K562 (cell line): ENCODE results near the gene MPV17L. TPM values are rescaled to one million over a fixed set of nuclear protein-coding genes. Genes with fewer than 3 reads are reported as not detected.

Experiments used
- ATAC-seq: fragments of 200-7000 bp; cut with Tn5 transposase; 3 replicates; pipeline ENCODE4 v1.9.1; 2020; ENCODE audit warnings: moderate library complexity
- BruUV-seq: library from RNA; stranded (reverse); fragments of 400-500 nt; replicated peaks from 2 replicates; lab custom pipeline; 2021; lab: Mats Ljungman, UMichigan
- CTCF ChIA-PET: fragments of 300-600 bp; formaldehyde crosslinking; extraction: SDS; loops from one replicate; lab custom pipeline; 2021; ENCODE audit warnings: low intra/inter-chr PET ratio; lab: Yijun Ruan, JAX
- POLR2A ChIA-PET: fragments of 300-600, 350-650 bp; sonication (Branson Sonifier 250); formaldehyde crosslinking; extraction: SDS; loops from one replicate; lab custom pipeline; 2021; ENCODE audit warnings: antibody characterized with exemption, inconsistent platforms; lab: Yijun Ruan, JAX
- DNase-seq, 4 experiments: peaks; one replicate each; pipeline versions ENCODE4 v3.0.0 to v3.0.0-alpha.2; 2011 to 2018; ENCODE audit warnings: low spot score in 3 of 4, mixed read lengths in 3 of 4; ENCODE audit errors: extremely low read depth in 1 of 4
- FAIRE-seq: peaks from 2 replicates; lab custom pipeline; 2011; peaks lifted over from hg19 to GRCh38; lab: Jason Lieb, UNC
- H2AFZ ChIP-seq: 2 replicates; pipeline ENCODE4 v1.6.0; 2011; ENCODE audit warnings: low read depth, low read length, control low read depth, inconsistent platforms
- H3K27ac ChIP-seq: fragments of 200-600 bp; 3 replicates; pipeline ENCODE4 v1.8.0; 2011; ENCODE audit warnings: low read depth, mild to moderate bottlenecking, control low read depth, inconsistent platforms, low read length, moderate library complexity, mixed read lengths; ENCODE audit errors: extremely low read depth
- H3K27me3 ChIP-seq, 2 experiments: fragments of 300-600 bp in 1 of 2; 2 replicates in 1 of 2; 3 replicates in 1 of 2; pipeline versions ENCODE4 v1.6.0 to v1.8.0; 2011; ENCODE audit warnings: inconsistent platforms in 2 of 2, low read length in 2 of 2, mild to moderate bottlenecking in 1 of 2, mixed read lengths in 1 of 2, moderate library complexity in 1 of 2; ENCODE audit not compliant: control insufficient read depth in 2 of 2, insufficient read depth in 2 of 2
- H3K36me3 ChIP-seq: fragments of 300-600 bp; 3 replicates; pipeline ENCODE4 v1.8.0; 2011; ENCODE audit warnings: mild to moderate bottlenecking, low read length, inconsistent platforms; ENCODE audit not compliant: control insufficient read depth, insufficient read depth
- H3K4me1 ChIP-seq, 2 experiments: fragments of 200-600 bp in 1 of 2; replicated peaks in 1 of 2; 2 replicates in 1 of 2; 3 replicates in 1 of 2; pipeline versions ENCODE4 v1.5.1 to v1.8.0; 2011; ENCODE audit warnings: inconsistent platforms in 2 of 2, low read length in 2 of 2, mild to moderate bottlenecking in 1 of 2, mixed read lengths in 1 of 2, moderate library complexity in 1 of 2; ENCODE audit not compliant: control insufficient read depth in 2 of 2, insufficient read depth in 2 of 2
- H3K4me2 ChIP-seq: 2 replicates; pipeline ENCODE4 v1.6.1; 2011; ENCODE audit warnings: low read length, control low read depth, inconsistent platforms, mixed read lengths; ENCODE audit not compliant: insufficient read depth
- H3K4me3 ChIP-seq: fragments of 200-600 bp; sonication (generic), shearing (Covaris generic); 2 replicates; pipeline ENCODE4 v1.5.1; 2016; ENCODE audit warnings: control low read depth, inconsistent platforms
- H3K79me2 ChIP-seq: fragments of 200-600 bp; 3 replicates; pipeline ENCODE4 v1.8.0; 2011; ENCODE audit warnings: low read length, inconsistent platforms; ENCODE audit not compliant: control insufficient read depth, insufficient read depth
- H3K9ac ChIP-seq, 2 experiments: 2 replicates each; pipeline versions ENCODE4 v1.6.0 to v1.6.1; 2011; ENCODE audit warnings: low read depth in 2 of 2, low read length in 2 of 2, control low read depth in 1 of 2, inconsistent platforms in 1 of 2, mild to moderate bottlenecking in 1 of 2, mixed read lengths in 1 of 2; ENCODE audit not compliant: insufficient read depth in 1 of 2
- H3K9me1 ChIP-seq: one replicate; pipeline ENCODE4 v1.6.0; 2011; ENCODE audit warnings: inconsistent platforms, mild to moderate bottlenecking, low read length, moderate library complexity; ENCODE audit not compliant: control insufficient read depth, insufficient read depth
- H3K9me3 ChIP-seq: replicated peaks from 2 replicates; pipeline ENCODE4 v1.5.1; 2011; ENCODE audit warnings: low read depth, low read length, inconsistent platforms; ENCODE audit not compliant: control insufficient read depth, insufficient read depth
- H4K20me1 ChIP-seq: replicated peaks from 2 replicates; pipeline ENCODE4 v1.6.1; 2011; ENCODE audit warnings: low read length, inconsistent platforms, mixed read lengths; ENCODE audit not compliant: control insufficient read depth, insufficient read depth
- ARID2 ChIP-seq: fragments of 450-650 bp; IDR thresholded peaks from 2 replicates; pipeline ENCODE4 v1.6.1; 2017; ENCODE audit warnings: antibody characterized with exemption, mild to moderate bottlenecking
- CC2D1A ChIP-seq: fragments of 450-650 bp; IDR thresholded peaks from 2 replicates; pipeline ENCODE4 v1.6.1; 2017; ENCODE audit warnings: mild to moderate bottlenecking
- HSF4 ChIP-seq: fragments of 250-450 bp; sonication (Bioruptor Pico); IDR thresholded peaks from 2 replicates; pipeline ENCODE4 v2.1.2; 2022; ENCODE audit warnings: mild to moderate bottlenecking, moderate library complexity, borderline replicate concordance
- MLLT1 ChIP-seq, 2 experiments: fragments of 450-650 bp; IDR thresholded peaks; 2 replicates each; pipeline ENCODE4 v1.6.1; 2016
- PYGO2 ChIP-seq: fragments of 450-650 bp; IDR thresholded peaks from 2 replicates; pipeline ENCODE4 v1.6.1; 2016; ENCODE audit warnings: mild to moderate bottlenecking, missing genetic modification characterization, moderate library complexity, missing compliant biosample characterization
- RBM34 ChIP-seq: fragments of 200-400 bp; formaldehyde crosslinking; IDR thresholded peaks from 2 replicates; pipeline ENCODE4 v1.6.1; 2018; ENCODE audit warnings: low read length, borderline replicate concordance; ENCODE audit not compliant: insufficient read depth
- RCOR1 ChIP-seq, 2 experiments: IDR thresholded peaks; 2 replicates each; pipeline ENCODE4 v1.6.1; 2012; ENCODE audit warnings: low read depth in 2 of 2, low read length in 2 of 2, borderline replicate concordance in 1 of 2, improper control_type of control experiment in 1 of 2
- RUNX1 ChIP-seq: sonication (generic); IDR thresholded peaks from 2 replicates; pipeline ENCODE4 v1.6.1; 2016; ENCODE audit warnings: antibody characterized with exemption, low read depth
- TAF1 ChIP-seq: IDR thresholded peaks from 2 replicates; pipeline ENCODE4 v1.6.1; 2011; ENCODE audit warnings: mild to moderate bottlenecking, low read length, moderate library complexity; ENCODE audit not compliant: insufficient read depth, control insufficient read depth, severe bottlenecking; ENCODE audit errors: extremely low read depth
- USF1 ChIP-seq: sonication (generic); formaldehyde crosslinking; IDR thresholded peaks from 2 replicates; pipeline ENCODE4 v1.9.0; 2022; ENCODE audit warnings: mild to moderate bottlenecking, missing genetic modification reagents
- YY1 ChIP-seq, 3 experiments: IDR thresholded peaks; 2 replicates each; pipeline ENCODE4 v1.6.1; 2011; ENCODE audit warnings: low read length in 2 of 3, mild to moderate bottlenecking in 2 of 3, moderate library complexity in 2 of 3, borderline replicate concordance in 1 of 3, control low read depth in 1 of 3, low read depth in 1 of 3; ENCODE audit not compliant: insufficient read depth in 3 of 3, insufficient replicate concordance in 2 of 3, control insufficient read depth in 1 of 3, insufficient read length in 1 of 3; ENCODE audit errors: extremely low read depth in 1 of 3
- ZBTB1 ChIP-seq: sonication (generic); formaldehyde crosslinking; IDR thresholded peaks from 2 replicates; pipeline ENCODE4 v1.8.1; 2023; ENCODE audit warnings: missing genetic modification reagents, low read depth, mild to moderate bottlenecking, borderline replicate concordance
- ZBTB2 ChIP-seq: fragments of 450-650 bp; IDR thresholded peaks from 2 replicates; pipeline ENCODE4 v1.6.1; 2016; ENCODE audit warnings: antibody characterized with exemption
- ZNF518B ChIP-seq: fragments of 250-450 bp; sonication (Bioruptor Pico); IDR thresholded peaks from 2 replicates; pipeline ENCODE4 v1.5.0; 2021; ENCODE audit warnings: mild to moderate bottlenecking, moderate library complexity
- WGBS: fragments of 100-300 bp; shearing (Covaris generic); methylation state at CpG from one replicate; pipeline ENCODE4 v1.1.6; 2016; ENCODE audit warnings: low coverage, mixed read lengths; ENCODE audit not compliant: insufficient coverage; ENCODE audit errors: missing lambda C conversion rate; 5-methylcytosine and 5-hydroxymethylcytosine counted together
- in situ Hi-C: fragments of 300-500 bp; cut with MboI; formaldehyde crosslinking; loops from 4 replicates; pipeline ENCODE4 v1.15.0; 2018; ENCODE audit warnings: inconsistent platforms, mixed read lengths
- intact Hi-C: fragments of 100-400 bp; cut with micrococcal nuclease; formaldehyde crosslinking; loops from 2 replicates; pipeline ENCODE4 v1.14.2; 2022
- polyA plus RNA-seq, 8 experiments: library from polyadenylated mRNA; depleted of rRNA in 4 of 8; stranded (reverse) in 5 of 8; unstranded in 3 of 8; fragments of >200 nt; fragmentation: Nextera tagmentation in 2 of 8; fragmentation: Illumina TruSeq in 1 of 8; extraction: Ambion mirVana in 2 of 8; extraction: Trizol in 1 of 8; gene quantifications; 2 replicates each; pipeline versions ENCODE4 v1.2.1 to v1.2.3, GENCODE V29; 2011 to 2014; ENCODE audit warnings: inconsistent platforms in 1 of 8, missing spikeins in 1 of 8
- total RNA-seq, 7 experiments: library from RNA; depleted of rRNA in 6 of 7; stranded (reverse); fragments of >200 nt in 6 of 7; fragmentation: Illumina TruSeq in 2 of 7; extraction: Trizol in 2 of 7; gene quantifications; 2 replicates each; pipeline versions ENCODE4 v1.2.1 to v1.2.3, GENCODE V29; 2011 to 2021; ENCODE audit warnings: low replicate concordance in 1 of 7

MPV17L gene
- total and polyA plus RNA-seq, 9 of the 15 experiments (the other 6 are each of a cell fraction or from before 2014, with no cell fraction given), result not detected

GRCh38 chr16:15425861-15426260 is 30.3 kb downstream of the MPV17L start:
- Histone ChIP-seq H4K20me1 (no peaks in the 10 kb centered on the region), H3K4me1 (no peaks in the 10 kb centered on the region; a peak in 2 of 5 replicates), H3K27me3 (peaks cover 10 to 35% of the 10 kb centered on the region in 2 experiments; a peak in 3 of 5 replicates), H3K9me1 (no peaks in the 10 kb centered on the region), H3K9me3 (no peaks in the 10 kb centered on the region), H3K36me3 (no peaks in the 10 kb centered on the region), H3K4me3 (no peak overlapping the region), H3K79me2 (no peaks in the 10 kb centered on the region), H3K4me2 (no peak overlapping the region), H3K9ac (no peak overlapping the region), H2AFZ (no peak overlapping the region), H3K27ac (no peak overlapping the region)
- DNase-seq (no peak), FAIRE-seq (no peak), ATAC-seq (no peak)
- in situ Hi-C loops (loop anchor here (10.0 kb wide), 1 partner anchor 279 kb away; no protein-coding TSS in a partner anchor), intact Hi-C loops (loop anchor here (2.0 to 10.0 kb wide), 3 partner anchors 125 to 279 kb away; partner anchors contain the start of gene MARF1)
- ChIA-PET POLR2A (interaction anchor here (0.7 kb wide), 1 partner anchor 20 kb away, joined by 3 read pairs; no protein-coding TSS in a partner anchor), CTCF (no interaction called here)
- 13% methylated on average over 6 of the region's 6 CpGs for WGBS
- BruUV-seq, result no TSS peak
- TF ChIP-seq YY1 (IDR thresholded peaks at IDR 0.05; ENCODE audit: borderline replicate concordance in 1 of 3, control insufficient read depth in 1 of 3, extremely low read depth in 1 of 3, insufficient read depth in 3 of 3, insufficient read length in 1 of 3, insufficient replicate concordance in 2 of 3, low read depth in 1 of 3, low read length in 2 of 3) (no peak), RCOR1 (IDR thresholded peaks at IDR 0.05; ENCODE audit: borderline replicate concordance in 1 of 2, low read depth in 2 of 2, low read length in 2 of 2) (no peak), ZBTB1 (no peak), CC2D1A (no peak), ZBTB2 (no peak), TAF1 (no peak), MLLT1 (IDR thresholded peaks at IDR 0.05) (no peak), ARID2 (no peak), RUNX1 (no peak), USF1 (CRISPR knock-in tag) (no peak), PYGO2 (tag) (no peak), ZNF518B (CRISPR knock-in tag) (no peak), RBM34 (no peak), HSF4 (CRISPR knock-in tag) (no peak)
